Uterus (tissue), 2 donors: ENCODE data around the gene RAB3B.

ENCODE experiments used
- CTCF ChIP-seq, 4 experiments: fragments of 200-600 bp in 2 of 4; fragments of 450-650 bp in 2 of 4; sonication (generic) in 2 of 4; IDR thresholded peaks; one replicate each; pipeline ENCODE4 v1.5.1; 2016 to 2019; ENCODE audit warnings: antibody characterized with exemption in 4 of 4, mild to moderate bottlenecking in 2 of 4, moderate library complexity in 1 of 4
- POLR2A ChIP-seq, 2 donors: fragments of 450-650 bp; IDR thresholded peaks; one replicate each; pipeline ENCODE4 v1.6.1; 2016; ENCODE audit warnings: antibody characterized with exemption in 2 of 2, mild to moderate bottlenecking in 1 of 2, moderate library complexity in 1 of 2

DNA sequence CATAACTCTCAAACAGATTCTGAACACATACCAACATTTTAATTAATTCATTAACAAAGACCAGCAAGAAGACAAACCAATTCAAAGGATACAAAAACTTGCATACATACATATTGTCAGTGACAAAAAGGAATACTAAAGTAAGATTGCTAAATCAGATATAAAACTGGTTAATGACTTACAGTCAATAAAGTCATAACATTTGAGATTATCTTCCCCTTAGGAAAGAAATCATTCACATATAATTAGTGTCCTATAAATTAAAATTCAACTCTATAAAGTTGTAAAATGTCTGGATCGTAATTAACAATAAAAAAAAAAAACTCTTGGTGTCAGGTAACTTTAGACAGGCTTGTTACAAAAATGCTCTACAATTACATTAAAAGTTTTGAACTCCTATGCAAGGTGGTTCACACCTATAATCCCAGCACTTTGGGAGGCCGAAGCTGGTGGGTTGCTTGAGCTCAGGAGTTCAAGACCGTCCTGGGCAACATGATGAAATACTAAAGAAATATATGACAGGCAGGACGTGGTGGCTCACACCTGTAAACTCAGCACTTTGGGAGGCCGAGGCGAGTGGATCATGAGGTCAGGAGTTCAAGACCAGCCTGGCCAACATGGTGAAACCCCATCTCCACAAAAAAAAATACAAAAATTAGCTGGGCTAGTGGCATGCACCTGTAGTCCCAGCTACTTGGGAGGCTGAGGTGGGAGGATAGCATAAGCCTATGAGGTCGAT, 17.7 kb upstream of the RAB3B start:
- TF ChIP-seq CTCF (IDR thresholded peaks at IDR 0.05) (no peak), POLR2A (IDR thresholded peaks at IDR 0.05) (no peak)
